SIG-M5 (cell line): ENCODE measurements around the gene ACMSD.
"Not testable (repeated sequence)": the region's sequence is repeated elsewhere in the genome, so short reads cannot be mapped to it uniquely, and the experiment has no call there.

Source experiments
- DNase-seq: peaks from one replicate; lab custom pipeline; 2025; lab: John Stamatoyannopoulos, UW

Gene ACMSD

GRCh38 chr2:134907441-134908116 lies 69.2 kb downstream of the ACMSD start:
- DNase-seq, result not testable (repeated sequence)

GRCh38 chr2:134910763-134911399 lies 72.5 kb downstream of the ACMSD start:
- no peak for DNase-seq

- DNase-seq, result no peak
These were observed 73.0 kb downstream of the ACMSD start for GRCh38 chr2:134911400-134911785.

- no peak for DNase-seq
These were observed 73.9 kb downstream of the ACMSD start for GRCh38 chr2:134912361-134912760.

GRCh38 chr2:134917360-134917865 lies 79.0 kb downstream of the ACMSD start:
- DNase-seq, result no peak

- DNase-seq, result peak; percentile 95
These were observed 79.6 kb downstream of the ACMSD start for GRCh38 chr2:134917888-134918525.

- peak; percentile 96 for DNase-seq
These were observed 80.3 kb downstream of the ACMSD start, which contains the start of gene CCNT2 for GRCh38 chr2:134918526-134919340. Gene CCNT2, plus strand, starts transcription at chr2:134918822. Its CDS starts 33 bp downstream, at chr2:134918855.

- no peak for DNase-seq
These were observed 81.2 kb downstream of the ACMSD start for GRCh38 chr2:134919341-134920210.

- no peak for DNase-seq
These were observed 86.5 kb downstream of the ACMSD start for GRCh38 chr2:134924912-134925311.

GRCh38 chr2:134926231-134926931 lies 88.0 kb downstream of the ACMSD start:
- DNase-seq, result no peak

- DNase-seq, result no peak
These were observed 88.8 kb downstream of the ACMSD start for GRCh38 chr2:134927195-134927594.

- DNase-seq, result no peak
These were observed 94.6 kb downstream of the ACMSD start for GRCh38 chr2:134932864-134933526.

- DNase-seq, result no peak
These were observed 95.3 kb downstream of the ACMSD start for GRCh38 chr2:134933732-134934131.

- DNase-seq, result no peak
These were observed 95.7 kb downstream of the ACMSD start for GRCh38 chr2:134934150-134934549.

- DNase-seq, result no peak
These were observed 96.2 kb downstream of the ACMSD start for GRCh38 chr2:134934641-134935040.

- no peak for DNase-seq
These were observed 98.3 kb downstream of the ACMSD start for GRCh38 chr2:134936691-134937090.

GRCh38 chr2:134943540-134943939 lies 105.1 kb downstream of the ACMSD start:
- DNase-seq, result peak; percentile 44

GRCh38 chr2:134944975-134945374 lies 106.6 kb downstream of the ACMSD start:
- DNase-seq, result no peak

- no peak for DNase-seq
These were observed 107.7 kb downstream of the ACMSD start for GRCh38 chr2:134946073-134946472.
